DMS114 treated with DMSO at 0.1 percent for 48 hours (cell line): Measurements from ENCODE around the gene GPHA2.

Experiments used
- DNase-seq: peaks from one replicate; lab custom pipeline; 2025; ENCODE audit not compliant: unreplicated experiment; lab: John Stamatoyannopoulos, UW

The GPHA2 gene

GRCh38 chr11:64892411-64892831 is 43.3 kb downstream of the GPHA2 start:
- DNase-seq, result no peak

GRCh38 chr11:64891880-64892279 is 43.8 kb downstream of the GPHA2 start:
- DNase-seq, result no peak

- no peak for DNase-seq
These were observed 44.4 kb downstream of the GPHA2 start for GRCh38 chr11:64891215-64891848.

GRCh38 chr11:64890522-64890939 is 45.2 kb downstream of the GPHA2 start:
- DNase-seq, result no peak

GRCh38 chr11:64888729-64889511 is 46.8 kb downstream of the GPHA2 start:
- no peak for DNase-seq

GRCh38 chr11:64888406-64888728 is 47.3 kb downstream of the GPHA2 start:
- DNase-seq, result no peak

- no peak for DNase-seq
These were observed 47.8 kb downstream of the GPHA2 start for GRCh38 chr11:64887757-64888405.

- DNase-seq, result no peak
These were observed 48.4 kb downstream of the GPHA2 start for GRCh38 chr11:64887234-64887756.

GRCh38 chr11:64885367-64886286 is 50.1 kb downstream of the GPHA2 start:
- DNase-seq, result no peak
